ENCODE data around the gene PIEZO2. TPM values are rescaled to one million over a fixed set of nuclear protein-coding genes. Genes with fewer than 3 reads are reported as not detected.

The PIEZO2 gene
- total and polyA plus RNA-seq, 11 donors: 0.04 to 4.9 (median 0.20) TPM; not detected in 2

DNA sequence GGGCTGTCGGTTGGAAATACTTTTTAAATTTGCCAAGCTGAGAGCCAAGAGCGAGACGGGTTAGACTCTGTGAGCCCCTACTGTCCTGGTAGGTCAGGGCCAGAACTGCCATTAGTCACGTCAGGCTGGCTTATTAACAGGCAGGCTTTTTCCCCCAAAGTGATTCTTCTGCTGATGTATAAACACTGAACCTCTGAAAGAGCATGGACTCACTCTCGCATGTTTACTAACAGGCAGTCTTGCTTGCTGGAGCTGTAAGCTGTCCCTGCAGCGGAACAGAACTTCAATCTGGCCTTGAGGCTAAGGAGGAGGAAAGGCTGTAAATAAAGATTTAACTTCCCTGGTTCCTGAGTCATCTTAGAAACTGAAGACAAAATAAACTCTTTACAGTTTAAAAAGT is 288.4 kb downstream of the PIEZO2 start:
- Histone ChIP-seq H3K4me1 (no peaks in the 10 kb centered on the region), H3K9me3 (peaks cover 0 to 12% (median 0%) of the 10 kb centered on the region in 12 donors), H3K36me3 (no peaks in the 10 kb centered on the region), H3K27me3 (peaks cover 0 to 3% (median 0%) of the 10 kb centered on the region in 9 donors), H3K4me3 (no peak overlapping the region), H3K27ac (no peak overlapping the region)
- 80 to 94% (median 84%) methylated on average over 6 of the region's 6 CpGs for WGBS, 4 donors
- intact Hi-C loops (cut with DNase I): no loop called here
- TF ChIP-seq, protein P1, sequence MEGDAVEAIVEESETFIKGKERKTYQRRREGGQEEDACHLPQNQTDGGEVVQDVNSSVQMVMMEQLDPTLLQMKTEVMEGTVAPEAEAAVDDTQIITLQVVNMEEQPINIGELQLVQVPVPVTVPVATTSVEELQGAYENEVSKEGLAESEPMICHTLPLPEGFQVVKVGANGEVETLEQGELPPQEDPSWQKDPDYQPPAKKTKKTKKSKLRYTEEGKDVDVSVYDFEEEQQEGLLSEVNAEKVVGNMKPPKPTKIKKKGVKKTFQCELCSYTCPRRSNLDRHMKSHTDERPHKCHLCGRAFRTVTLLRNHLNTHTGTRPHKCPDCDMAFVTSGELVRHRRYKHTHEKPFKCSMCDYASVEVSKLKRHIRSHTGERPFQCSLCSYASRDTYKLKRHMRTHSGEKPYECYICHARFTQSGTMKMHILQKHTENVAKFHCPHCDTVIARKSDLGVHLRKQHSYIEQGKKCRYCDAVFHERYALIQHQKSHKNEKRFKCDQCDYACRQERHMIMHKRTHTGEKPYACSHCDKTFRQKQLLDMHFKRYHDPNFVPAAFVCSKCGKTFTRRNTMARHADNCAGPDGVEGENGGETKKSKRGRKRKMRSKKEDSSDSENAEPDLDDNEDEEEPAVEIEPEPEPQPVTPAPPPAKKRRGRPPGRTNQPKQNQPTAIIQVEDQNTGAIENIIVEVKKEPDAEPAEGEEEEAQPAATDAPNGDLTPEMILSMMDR (IDR thresholded peaks at IDR 0.05): no peak
- TF ChIP-seq POLR2A (IDR thresholded peaks at IDR 0.05): no peak
- no peak for ATAC-seq
- no peak for DNase-seq

DNA sequence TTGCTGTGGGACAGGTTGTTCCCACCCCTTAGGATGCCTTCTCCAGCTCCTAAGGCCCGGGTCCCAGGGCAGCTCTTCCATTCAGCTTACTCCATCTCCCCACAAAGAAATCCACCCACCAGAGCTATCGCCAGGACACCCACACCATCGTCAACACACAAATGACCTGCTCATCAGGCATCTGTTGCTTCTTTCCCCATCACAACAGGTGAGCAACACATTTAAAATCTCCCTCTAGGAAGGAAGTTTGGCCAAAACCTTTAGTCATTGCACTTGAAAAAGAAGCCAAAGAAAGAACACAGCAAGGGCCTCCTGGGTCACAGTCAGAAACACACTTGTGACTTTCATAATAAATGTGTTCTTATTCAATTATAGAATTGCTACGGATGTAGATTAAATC is 289.0 kb downstream of the PIEZO2 start:
- peaks cover 0 to 3% (median 0%) of the 10 kb centered on the region in 9 donors for H3K27me3 ChIP-seq
- WGBS, 4 donors: 83 to 91% (median 87%) methylated on average over 4 of the region's 4 CpGs
- no peak for ATAC-seq

DNA sequence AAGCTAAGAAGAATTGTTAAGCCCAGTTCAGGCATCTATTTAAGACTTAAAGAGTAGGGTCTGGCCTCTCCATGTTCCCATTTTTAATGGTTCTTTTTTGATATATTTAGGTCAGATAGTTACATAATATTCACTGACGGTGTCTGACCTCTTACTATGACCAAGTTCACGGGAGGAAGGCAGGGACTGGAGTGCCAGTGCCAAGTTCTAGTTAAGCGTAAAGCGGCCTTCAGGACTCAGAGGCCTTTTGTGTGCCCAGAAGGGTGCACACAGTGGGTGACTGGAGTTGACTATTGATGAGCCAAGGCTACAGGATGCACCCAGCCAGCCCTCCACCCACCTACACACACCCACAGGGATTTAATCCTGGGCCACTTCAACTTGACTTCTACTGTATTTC is 290.9 kb downstream of the PIEZO2 start:
- peaks cover 0 to 5% (median 0%) of the 10 kb centered on the region in 9 donors for H3K27me3 ChIP-seq
- intact Hi-C loops (cut with DNase I): loop anchor here in 5 of 10 donors (10.0 kb wide), 2 partner anchors 656 to 696 kb away; no protein-coding TSS in a partner anchor

More for the DNA sequence above, 289.0 kb downstream of the PIEZO2 start:
- DNase-seq: no peak
- Histone ChIP-seq H3K4me3 (no peak overlapping the region), H3K36me3 (no peaks in the 10 kb centered on the region), H3K4me1 (no peaks in the 10 kb centered on the region), H3K9me3 (peaks cover 0 to 12% (median 0%) of the 10 kb centered on the region in 12 donors), H3K27ac (no peak overlapping the region)
- intact Hi-C loops (cut with DNase I): no loop called here
- TF ChIP-seq, protein P1 (IDR thresholded peaks at IDR 0.05): no peak

GRCh38 chr18:10856132-10856531 is 293.2 kb downstream of the PIEZO2 start:
- H3K36me3 ChIP-seq: no peaks in the 10 kb centered on the region
- TF ChIP-seq POLR2A (IDR thresholded peaks at IDR 0.05): no peak
- TF ChIP-seq, protein P1 (IDR thresholded peaks at IDR 0.05): no peak
- no peaks in the 10 kb centered on the region for H3K4me1 ChIP-seq
- ATAC-seq (no peak), DNase-seq (no peak)
- intact Hi-C loops (cut with DNase I): loop anchor here in 5 of 10 donors (10.0 kb wide), 2 partner anchors 659 to 699 kb away; no protein-coding TSS in a partner anchor
- no peak overlapping the region for H3K27ac ChIP-seq
- H3K4me3 ChIP-seq: no peak overlapping the region
- no peaks in the 10 kb centered on the region for H3K9me3 ChIP-seq
- WGBS, 4 donors: 68 to 80% (median 75%) methylated on average over 5 of the region's 5 CpGs
- H3K27me3 ChIP-seq: peaks cover 0 to 5% (median 0%) of the 10 kb centered on the region in 9 donors

More for the DNA sequence above, 290.9 kb downstream of the PIEZO2 start:
- Histone ChIP-seq H3K27ac (no peak overlapping the region), H3K4me3 (no peak overlapping the region), H3K9me3 (no peaks in the 10 kb centered on the region), H3K4me1 (no peaks in the 10 kb centered on the region), H3K36me3 (no peaks in the 10 kb centered on the region)
- no peak for TF ChIP-seq POLR2A (IDR thresholded peaks at IDR 0.05)
- TF ChIP-seq, protein P1 (IDR thresholded peaks at IDR 0.05): no peak
- WGBS, 4 donors: 90 to 96% (median 91%) methylated on average over 4 of the region's 4 CpGs
- DNase-seq (no peak), ATAC-seq (no peak)

All from heart left ventricle (tissue), 16 donors.